Esophagus muscularis mucosa (tissue), 4 donors: ENCODE data around the gene TFPI2. TPM values are rescaled to one million over a fixed set of nuclear protein-coding genes. Genes with fewer than 3 reads are reported as not detected.
"Not testable (repeated sequence)": the region's sequence is repeated elsewhere in the genome, so short reads cannot be mapped to it uniquely, and the experiment has no call there.

Source experiments
- DNase-seq: peaks from one replicate; pipeline ENCODE4 v3.0.0-alpha.2; 2017; ENCODE audit errors: extremely low spot score
- H3K27ac ChIP-seq, 4 donors: fragments of 200-600 bp; sonication (generic); replicated peaks in 1 of 4; 1 replicate in 3 of 4; 2 replicates in 1 of 4; pipeline ENCODE4 v1.5.1; 2016 to 2019; ENCODE audit warnings: mild to moderate bottlenecking in 1 of 4
- H3K27me3 ChIP-seq, 4 donors: fragments of 200-600 bp; sonication (generic); one replicate each; pipeline versions ENCODE4 v1.5.1 to v1.6.0; 2016 to 2019
- H3K36me3 ChIP-seq, 4 donors: fragments of 200-600 bp; sonication (generic); one replicate each; pipeline ENCODE4 v1.5.1; 2016 to 2019
- H3K4me1 ChIP-seq, 4 donors: fragments of 200-600 bp; sonication (generic); one replicate each; pipeline ENCODE4 v1.5.1; 2016 to 2019
- H3K4me3 ChIP-seq, 4 donors: fragments of 200-600 bp; sonication (generic); 1 replicate in 2 of 4; 2 replicates in 2 of 4; pipeline ENCODE4 v1.5.1; 2016 to 2019; ENCODE audit warnings: mild to moderate bottlenecking in 4 of 4, moderate library complexity in 1 of 4
- H3K9me3 ChIP-seq, 4 donors: fragments of 200-600 bp; sonication (generic); 1 replicate in 3 of 4; 2 replicates in 1 of 4; pipeline ENCODE4 v1.5.1; 2016 to 2019
- EP300 ChIP-seq: sonication (generic); formaldehyde crosslinking; IDR thresholded peaks from one replicate; pipeline ENCODE4 v1.6.1; 2017; ENCODE audit warnings: antibody characterized with exemption
- POLR2A ChIP-seq: fragments of 450-650 bp; IDR thresholded peaks from one replicate; pipeline ENCODE4 v1.6.1; 2017; ENCODE audit warnings: antibody characterized with exemption, moderate library complexity, mild to moderate bottlenecking, low read depth
- POLR2AphosphoS5 ChIP-seq, 2 donors: sonication (generic); formaldehyde crosslinking; IDR thresholded peaks; one replicate each; pipeline ENCODE4 v1.6.1; 2017; ENCODE audit warnings: antibody characterized with exemption in 2 of 2
- WGBS: methylation state at CpG from one replicate; pipeline ENCODE4 v1.1.5; 2018; 5-methylcytosine and 5-hydroxymethylcytosine counted together
- intact Hi-C: fragments of 100-400 bp; cut with DNase I; formaldehyde crosslinking; loops from one replicate; pipeline ENCODE4 v1.15.1; 2023
- total RNA-seq, 4 donors: library from RNA; depleted of rRNA; stranded (reverse); fragments of >200 nt; gene quantifications; one replicate each; pipeline versions ENCODE4 v1.1.0 to v1.2.1, GENCODE V29; 2016
- TF ChIP-seq, protein P1 (sequence below), 3 experiments: fragments of 200-600 bp in 2 of 3; fragments of 450-650 bp in 1 of 3; sonication (generic) in 2 of 3; IDR thresholded peaks; one replicate each; pipeline ENCODE4 v1.5.1; 2017 to 2019; ENCODE audit warnings: antibody characterized with exemption in 3 of 3, mild to moderate bottlenecking in 2 of 3, moderate library complexity in 1 of 3

Gene TFPI2
- total RNA-seq, 4 donors from 2014 or later = 1.9 to 3.2 (median 2.3) TPM; not detected in 1

- DNase-seq = no peak
- Histone ChIP-seq H3K4me1 (peaks cover 19 to 38% (median 27%) of the 10 kb centered on the region in 4 donors), H3K4me3 (peak overlapping the region in 2 of 4 donors; percentile 25 to 34), H3K27me3 (no peaks in the 10 kb centered on the region), H3K27ac (peak overlapping the region; percentile 56 to 71 (median 68)), H3K9me3 (no peaks in the 10 kb centered on the region), H3K36me3 (no peaks in the 10 kb centered on the region)
- 22% methylated on average over 7 of the region's 7 CpGs for WGBS
- TF ChIP-seq EP300 (no peak), POLR2A (no peak), POLR2AphosphoS5 (IDR thresholded peaks at IDR 0.05) (no peak)
- TF ChIP-seq, protein P1, sequence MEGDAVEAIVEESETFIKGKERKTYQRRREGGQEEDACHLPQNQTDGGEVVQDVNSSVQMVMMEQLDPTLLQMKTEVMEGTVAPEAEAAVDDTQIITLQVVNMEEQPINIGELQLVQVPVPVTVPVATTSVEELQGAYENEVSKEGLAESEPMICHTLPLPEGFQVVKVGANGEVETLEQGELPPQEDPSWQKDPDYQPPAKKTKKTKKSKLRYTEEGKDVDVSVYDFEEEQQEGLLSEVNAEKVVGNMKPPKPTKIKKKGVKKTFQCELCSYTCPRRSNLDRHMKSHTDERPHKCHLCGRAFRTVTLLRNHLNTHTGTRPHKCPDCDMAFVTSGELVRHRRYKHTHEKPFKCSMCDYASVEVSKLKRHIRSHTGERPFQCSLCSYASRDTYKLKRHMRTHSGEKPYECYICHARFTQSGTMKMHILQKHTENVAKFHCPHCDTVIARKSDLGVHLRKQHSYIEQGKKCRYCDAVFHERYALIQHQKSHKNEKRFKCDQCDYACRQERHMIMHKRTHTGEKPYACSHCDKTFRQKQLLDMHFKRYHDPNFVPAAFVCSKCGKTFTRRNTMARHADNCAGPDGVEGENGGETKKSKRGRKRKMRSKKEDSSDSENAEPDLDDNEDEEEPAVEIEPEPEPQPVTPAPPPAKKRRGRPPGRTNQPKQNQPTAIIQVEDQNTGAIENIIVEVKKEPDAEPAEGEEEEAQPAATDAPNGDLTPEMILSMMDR (IDR thresholded peaks at IDR 0.05) = no peak
- intact Hi-C loops = no loop called here
Measured at GRCh38 chr7:93914581-93915066, 24.1 kb upstream of the TFPI2 start.

GRCh38 chr7:93913197-93913596, 22.6 kb upstream of the TFPI2 start:
- TF ChIP-seq EP300 = no peak
- no peak for TF ChIP-seq POLR2A
- TF ChIP-seq, protein P1 (IDR thresholded peaks at IDR 0.05) = no peak
- TF ChIP-seq POLR2AphosphoS5 (IDR thresholded peaks at IDR 0.05) = no peak
- Histone ChIP-seq H3K4me3 (no peak overlapping the region), H3K27me3 (no peaks in the 10 kb centered on the region), H3K36me3 (no peaks in the 10 kb centered on the region), H3K4me1 (peaks cover 19 to 38% (median 27%) of the 10 kb centered on the region in 4 donors), H3K9me3 (no peaks in the 10 kb centered on the region), H3K27ac (peak overlapping the region in 3 of 4 donors; percentile 31 to 66 (median 50))
- intact Hi-C loops = no loop called here
- DNase-seq = no peak

DNA sequence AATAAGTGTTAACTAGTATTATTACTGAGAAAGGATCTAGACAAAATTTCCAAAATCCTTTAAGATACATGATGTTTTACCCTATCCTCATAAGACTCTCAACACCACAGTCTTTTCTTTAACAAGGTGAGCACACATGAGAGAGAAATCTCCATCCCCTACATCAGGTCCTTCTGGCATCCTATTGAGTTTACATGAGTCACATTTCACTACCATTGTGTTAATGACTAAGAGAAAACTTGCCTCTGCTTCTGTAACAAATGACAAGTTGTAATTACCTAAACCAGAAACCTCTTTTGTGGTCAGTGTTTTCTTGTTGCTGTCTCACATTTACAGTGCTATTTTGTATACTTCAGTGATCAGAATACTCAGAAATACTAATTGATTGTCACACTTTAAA, 21.1 kb upstream of the TFPI2 start:
- H3K27me3 ChIP-seq, intact Hi-C loops, H3K36me3 ChIP-seq, H3K9me3 ChIP-seq, DNase-seq, H3K4me3 ChIP-seq: not testable (repeated sequence)
- Histone ChIP-seq H3K4me1 (peaks cover 19 to 38% (median 27%) of the 10 kb centered on the region in 4 donors), H3K27ac (peak overlapping the region in 2 of 4 donors; percentile 30 to 49)

DNA sequence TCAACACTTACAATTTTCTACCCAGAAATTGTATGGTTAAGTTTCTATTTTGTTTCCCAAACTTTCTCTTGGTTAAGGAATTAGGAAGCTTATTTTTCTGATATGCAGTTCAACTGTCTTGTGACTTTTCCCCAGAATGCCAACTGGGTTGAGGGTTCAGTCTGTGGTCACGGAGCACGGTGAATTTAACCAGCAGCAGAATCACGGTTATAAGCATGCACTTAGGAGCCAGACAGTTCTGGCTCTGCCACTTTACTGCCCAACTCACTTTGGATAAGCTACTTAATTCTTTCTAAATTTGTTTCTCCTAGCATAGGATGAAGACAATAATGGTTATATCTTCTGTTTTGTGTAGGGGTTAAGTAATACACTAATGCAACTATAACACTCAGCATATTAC, 20.7 kb upstream of the TFPI2 start:
- H3K4me3 ChIP-seq, H3K9me3 ChIP-seq, DNase-seq, intact Hi-C loops, H3K27me3 ChIP-seq, H3K36me3 ChIP-seq: not testable (repeated sequence)
- WGBS = 56% methylated on average over 3 of the region's 3 CpGs
- peak overlapping the region; percentile 38 to 70 (median 56) for H3K27ac ChIP-seq
- H3K4me1 ChIP-seq = peaks cover 19 to 38% (median 27%) of the 10 kb centered on the region in 4 donors

GRCh38 chr7:93910076-93910994, 19.8 kb upstream of the TFPI2 start:
- Histone ChIP-seq H3K27ac (peak overlapping the region; percentile 38 to 70 (median 56)), H3K4me1 (peaks cover 19 to 31% (median 25%) of the 10 kb centered on the region in 4 donors), H3K36me3 (no peaks in the 10 kb centered on the region), H3K27me3 (no peaks in the 10 kb centered on the region), H3K4me3 (no peak overlapping the region), H3K9me3 (no peaks in the 10 kb centered on the region)
- intact Hi-C loops = no loop called here
- TF ChIP-seq EP300 = no peak
- TF ChIP-seq, protein P1 (IDR thresholded peaks at IDR 0.05) = no peak
- DNase-seq = no peak
- 10% methylated on average over 3 of the region's 3 CpGs for WGBS
